NCI-H187 (cell line): ENCODE results near the gene GSTA1.
"Not testable (repeated sequence)": the region's sequence is repeated elsewhere in the genome, so short reads cannot be mapped to it uniquely, and the experiment has no call there.

Experiments
- DNase-seq, 2 experiments: peaks; one replicate each; lab custom pipeline; 2025; lab: John Stamatoyannopoulos, UW

GSTA1 gene

DNA sequence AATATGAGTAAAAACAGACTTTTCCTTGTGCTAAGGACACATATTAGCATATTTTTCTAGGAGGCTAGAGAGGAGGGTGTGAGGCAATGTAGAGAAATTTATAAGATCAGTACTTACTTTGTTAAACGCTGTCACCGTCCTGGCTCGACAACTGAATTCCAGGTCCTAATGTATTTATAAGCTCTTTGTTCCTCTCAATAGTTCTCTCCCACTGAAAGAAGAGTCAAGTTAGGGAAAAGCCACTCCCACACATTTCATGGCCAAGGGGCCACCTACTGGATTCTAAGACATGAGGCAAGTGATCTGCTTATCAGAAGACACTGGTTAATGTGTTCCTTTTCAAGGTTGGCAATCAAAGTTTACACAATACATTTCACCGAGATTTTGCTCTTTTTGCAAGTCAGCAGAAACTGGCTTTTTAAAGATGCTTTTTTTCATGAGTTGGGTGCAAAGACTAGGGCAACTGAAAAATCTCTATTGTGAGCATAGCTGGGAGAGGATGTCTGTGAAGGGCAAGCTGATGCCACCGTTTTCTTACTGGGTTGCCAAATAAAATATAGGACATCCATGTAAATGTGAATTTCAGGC is at the start of gene GSTA1:
Gene GSTA1 (minus strand): TSS at position 149 of the 588 bp plus-strand sequence. CDS start 4,549 bp downstream, outside the sequence.
- DNase-seq: not testable (repeated sequence)

DNA sequence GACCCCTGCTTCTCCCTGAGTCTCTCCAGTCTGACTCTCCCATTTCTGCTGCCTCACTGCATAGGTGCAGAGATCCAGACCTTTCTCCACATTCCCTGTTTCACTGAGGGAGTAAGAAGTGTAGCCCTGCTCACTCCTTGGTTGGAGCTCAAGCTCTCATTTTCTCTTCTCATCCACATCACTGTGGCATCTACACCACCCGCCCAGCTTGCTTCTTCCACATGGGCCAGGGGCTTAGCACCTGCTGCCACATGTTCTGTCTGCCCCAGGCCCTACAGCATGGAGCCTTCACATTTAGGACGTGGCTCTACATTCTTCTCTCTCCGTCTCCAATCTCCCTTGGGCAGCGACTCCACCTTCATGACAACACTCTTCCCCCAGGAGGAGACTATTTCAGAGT is 45.5 kb upstream of the GSTA1 start:
- no peak for DNase-seq

GRCh38 chr6:52846002-52846401 is 42.4 kb upstream of the GSTA1 start:
- no peak for DNase-seq

- no peak for DNase-seq
Measured at GRCh38 chr6:52843605-52844004, 40.0 kb upstream of the GSTA1 start.

- DNase-seq: no peak
Measured at GRCh38 chr6:52840763-52841585, 37.4 kb upstream of the GSTA1 start, which contains the start of gene GSTA5. Gene GSTA5 (minus strand): TSS chr6:52840813.

DNA sequence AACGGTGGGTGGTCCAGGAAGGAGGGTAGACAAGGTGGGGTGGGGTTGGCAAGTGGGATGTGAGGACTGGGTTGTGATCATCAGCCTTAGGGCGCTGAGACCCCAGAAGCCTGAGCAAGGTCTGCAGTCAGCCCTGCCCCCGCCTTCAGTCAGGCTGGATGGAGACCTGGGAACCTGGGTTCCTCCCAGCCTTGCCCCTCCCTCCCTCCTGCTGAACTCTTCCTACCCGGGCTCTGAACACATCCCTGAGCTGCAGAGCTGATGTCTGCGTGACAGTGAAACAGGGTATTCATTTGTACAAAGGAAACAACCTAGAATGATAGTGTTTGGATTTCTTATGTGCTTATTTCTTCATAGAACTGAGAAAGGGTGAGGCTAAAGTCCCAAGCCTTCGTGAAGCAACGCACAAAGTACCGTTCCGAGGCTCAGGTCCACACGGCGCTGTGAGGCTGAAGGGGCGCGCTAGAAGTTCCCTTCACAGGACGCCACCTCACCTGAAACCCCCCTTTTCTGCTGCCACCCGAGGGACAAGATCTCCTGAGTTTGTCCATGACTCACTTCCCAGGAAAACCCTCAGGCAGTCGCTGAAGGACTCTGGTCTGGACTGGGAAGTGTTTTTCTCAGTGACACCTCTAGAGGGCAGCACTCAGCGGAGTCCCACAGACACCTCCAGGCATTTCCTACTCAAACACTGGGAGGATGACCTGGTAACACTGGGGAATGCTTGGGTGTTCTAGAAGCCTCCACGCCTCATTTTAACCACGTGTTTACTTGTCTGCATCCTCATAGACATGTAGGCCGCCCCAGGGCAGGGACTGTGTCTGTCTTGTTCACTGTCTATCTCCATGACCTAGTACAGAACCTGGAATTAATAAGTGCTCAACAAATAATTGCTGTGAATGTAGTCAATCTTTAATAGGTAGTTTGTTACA is 35.8 kb upstream of the GSTA1 start:
- DNase-seq: peak in 1 of 2 experiments; percentile 14

- no peak for DNase-seq
Measured at GRCh38 chr6:52834481-52834880, 30.9 kb upstream of the GSTA1 start.

DNA sequence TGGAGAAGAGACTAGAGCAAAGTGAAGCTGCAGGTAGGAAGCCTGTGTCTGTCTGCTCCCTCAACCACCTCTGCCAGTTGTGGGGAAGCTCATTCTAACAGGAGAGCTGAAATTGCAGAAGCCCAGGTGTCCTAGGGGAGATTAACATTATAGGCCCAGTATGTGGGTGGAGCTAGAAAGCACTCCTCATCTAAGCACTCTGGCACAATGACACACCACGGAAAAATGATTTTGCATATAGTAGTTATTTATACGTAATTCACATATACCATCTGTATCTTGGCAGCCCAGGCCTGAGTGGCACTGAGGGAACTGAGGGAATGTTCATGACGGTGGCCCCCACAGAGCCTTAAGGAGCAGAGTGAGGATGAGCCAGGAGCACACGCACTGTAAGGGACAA is 27.3 kb upstream of the GSTA1 start:
- DNase-seq: not testable (repeated sequence)

- DNase-seq: no peak
Measured at GRCh38 chr6:52829046-52829817, 25.6 kb upstream of the GSTA1 start.

- DNase-seq: not testable (repeated sequence)
Measured at GRCh38 chr6:52828621-52829020, 25.0 kb upstream of the GSTA1 start.

GRCh38 chr6:52827073-52827783 is 23.6 kb upstream of the GSTA1 start:
- not testable (repeated sequence) for DNase-seq

GRCh38 chr6:52826513-52826912 is 22.9 kb upstream of the GSTA1 start:
- no peak for DNase-seq

DNA sequence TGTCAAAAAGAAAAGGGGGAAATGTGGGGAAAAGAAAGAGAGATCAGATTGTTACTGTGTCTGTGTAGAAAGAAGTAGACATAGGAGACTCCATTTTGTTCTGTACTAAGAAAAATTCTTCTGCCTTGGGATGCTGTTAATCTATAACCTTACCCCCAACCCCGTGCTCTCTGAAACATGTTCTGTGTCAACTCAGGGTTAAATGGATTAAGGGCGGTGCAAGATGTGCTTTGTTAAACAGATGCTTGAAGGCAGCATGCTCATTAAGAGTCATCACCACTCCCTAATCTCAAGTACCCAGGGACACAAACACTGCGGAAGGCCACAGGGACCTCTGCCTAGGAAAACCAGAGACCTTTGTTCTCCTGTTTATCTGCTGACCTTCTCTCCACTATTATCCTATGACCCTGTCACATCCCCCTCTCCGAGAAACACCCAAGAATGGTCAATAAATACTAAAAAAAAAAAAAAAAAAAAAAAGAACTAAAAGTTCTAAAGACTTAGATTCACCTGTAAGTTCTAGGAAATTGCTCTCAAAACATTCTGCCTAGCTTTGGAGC is 22.4 kb upstream of the GSTA1 start:
- DNase-seq: not testable (repeated sequence)

- not testable (repeated sequence) for DNase-seq
Measured at GRCh38 chr6:52825270-52825793, 21.7 kb upstream of the GSTA1 start.

DNA sequence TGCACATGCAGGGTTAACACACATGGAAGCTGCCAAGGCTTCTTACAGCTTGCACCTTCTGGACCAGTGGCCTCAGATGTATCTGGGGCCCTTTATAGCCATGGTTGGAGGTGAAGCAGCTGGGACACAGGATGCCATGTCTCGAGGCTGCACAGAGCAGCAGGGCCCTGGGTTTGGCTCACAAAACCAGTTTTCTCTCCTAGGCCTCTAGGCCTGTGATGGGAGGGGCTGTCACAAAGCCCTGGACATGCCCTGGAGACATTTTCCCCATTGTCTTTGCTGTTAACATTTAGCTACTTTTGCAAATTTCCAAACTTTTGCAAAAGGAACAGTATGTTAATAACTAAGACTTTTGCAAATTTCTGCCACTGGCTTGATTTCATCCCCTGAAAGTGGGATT is 18.2 kb upstream of the GSTA1 start:
- no peak for DNase-seq

- DNase-seq: no peak
Measured at GRCh38 chr6:52820198-52820597, 16.6 kb upstream of the GSTA1 start.

DNA sequence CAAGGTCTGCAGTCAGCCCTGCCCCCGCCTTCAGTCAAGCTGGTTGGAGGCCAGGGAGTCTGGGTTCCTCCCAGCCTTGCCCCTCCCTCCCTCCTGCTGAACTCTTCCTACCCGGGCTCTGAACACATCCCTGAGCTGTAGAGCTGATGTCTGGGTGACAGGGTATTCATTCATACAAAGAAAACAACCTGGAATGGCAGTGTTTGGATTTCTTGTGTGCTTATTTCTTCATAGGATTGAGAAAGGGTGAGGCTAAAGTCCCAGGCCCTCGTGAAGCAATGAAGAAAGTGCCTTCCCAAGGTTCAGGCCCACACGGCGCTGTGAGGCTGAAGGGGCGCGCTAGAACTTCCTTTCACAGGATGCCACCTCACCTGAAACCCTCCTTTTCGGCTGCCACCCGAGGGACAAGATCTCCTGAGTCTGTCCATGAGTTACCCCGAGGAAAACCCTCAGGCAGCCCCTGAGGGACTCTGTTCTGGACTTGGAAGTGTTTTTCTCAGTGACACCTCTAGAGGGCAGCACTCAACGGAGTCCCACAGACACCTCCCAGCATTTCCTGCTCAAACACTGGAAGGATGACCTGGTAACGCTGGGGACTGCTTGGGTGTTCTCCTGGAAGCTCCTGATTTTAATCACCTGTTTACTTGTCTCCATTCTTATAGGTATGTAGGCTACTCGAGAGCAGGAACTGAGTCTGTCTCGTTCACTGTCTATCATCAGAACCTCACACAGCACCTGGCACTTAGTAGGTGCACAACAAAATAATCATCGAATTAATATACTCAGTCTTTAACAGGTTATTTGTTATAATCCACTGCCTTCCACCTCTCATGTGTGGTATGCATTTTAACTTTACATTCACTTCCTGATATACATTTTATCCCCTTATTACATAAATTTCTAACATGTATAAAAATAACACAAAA is 11.8 kb upstream of the GSTA1 start:
- DNase-seq: peak in 1 of 2 experiments; percentile 4

DNA sequence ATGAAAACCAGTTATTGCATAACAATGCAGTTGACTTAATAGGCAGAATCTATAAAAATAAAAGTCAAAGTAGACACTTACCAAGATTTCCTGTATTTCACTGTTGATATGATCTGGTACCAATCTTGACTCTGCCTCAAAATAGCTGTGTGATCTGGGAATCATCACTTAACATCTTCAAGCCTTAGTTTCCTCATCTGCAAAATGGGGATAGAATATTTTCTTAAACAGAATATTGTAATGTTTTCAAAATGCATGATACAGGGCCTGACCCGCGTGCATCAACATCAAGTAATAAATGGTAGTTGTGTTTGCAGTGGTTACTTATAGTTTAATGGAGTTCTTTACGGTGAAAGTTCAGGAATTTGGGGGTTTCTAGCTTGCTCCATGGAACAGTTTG is 10.9 kb upstream of the GSTA1 start:
- not testable (repeated sequence) for DNase-seq

GRCh38 chr6:52809777-52810176 is 6.2 kb upstream of the GSTA1 start:
- DNase-seq: not testable (repeated sequence)
